K562 (cell line): Measurements from ENCODE around the gene PPM1M. TPM values are rescaled to one million over a fixed set of nuclear protein-coding genes. Genes with fewer than 3 reads are reported as not detected.

Experiments used
- ATAC-seq: fragments of 200-7000 bp; cut with Tn5 transposase; 3 replicates; pipeline ENCODE4 v1.9.1; 2020; ENCODE audit warnings: moderate library complexity
- BruUV-seq: library from RNA; stranded (reverse); fragments of 400-500 nt; replicated peaks from 2 replicates; lab custom pipeline; 2021; lab: Mats Ljungman, UMichigan
- CTCF ChIA-PET: fragments of 300-600 bp; formaldehyde crosslinking; extraction: SDS; loops from one replicate; lab custom pipeline; 2021; ENCODE audit warnings: low intra/inter-chr PET ratio; lab: Yijun Ruan, JAX
- POLR2A ChIA-PET: fragments of 300-600, 350-650 bp; sonication (Branson Sonifier 250); formaldehyde crosslinking; extraction: SDS; loops from one replicate; lab custom pipeline; 2021; ENCODE audit warnings: antibody characterized with exemption, inconsistent platforms; lab: Yijun Ruan, JAX
- DNase-seq, 4 experiments: peaks; one replicate each; pipeline versions ENCODE4 v3.0.0 to v3.0.0-alpha.2; 2011 to 2018; ENCODE audit warnings: low spot score in 3 of 4, mixed read lengths in 3 of 4; ENCODE audit errors: extremely low read depth in 1 of 4
- FAIRE-seq: peaks from 2 replicates; lab custom pipeline; 2011; peaks lifted over from hg19 to GRCh38; lab: Jason Lieb, UNC
- H2AFZ ChIP-seq: 2 replicates; pipeline ENCODE4 v1.6.0; 2011; ENCODE audit warnings: low read depth, low read length, control low read depth, inconsistent platforms
- H3K27ac ChIP-seq: fragments of 200-600 bp; 3 replicates; pipeline ENCODE4 v1.8.0; 2011; ENCODE audit warnings: low read depth, mild to moderate bottlenecking, control low read depth, inconsistent platforms, low read length, moderate library complexity, mixed read lengths; ENCODE audit errors: extremely low read depth
- H3K27me3 ChIP-seq, 2 experiments: fragments of 300-600 bp in 1 of 2; 2 replicates in 1 of 2; 3 replicates in 1 of 2; pipeline versions ENCODE4 v1.6.0 to v1.8.0; 2011; ENCODE audit warnings: inconsistent platforms in 2 of 2, low read length in 2 of 2, mild to moderate bottlenecking in 1 of 2, mixed read lengths in 1 of 2, moderate library complexity in 1 of 2; ENCODE audit not compliant: control insufficient read depth in 2 of 2, insufficient read depth in 2 of 2
- H3K36me3 ChIP-seq: fragments of 300-600 bp; 3 replicates; pipeline ENCODE4 v1.8.0; 2011; ENCODE audit warnings: mild to moderate bottlenecking, low read length, inconsistent platforms; ENCODE audit not compliant: control insufficient read depth, insufficient read depth
- H3K4me1 ChIP-seq, 2 experiments: fragments of 200-600 bp in 1 of 2; replicated peaks in 1 of 2; 2 replicates in 1 of 2; 3 replicates in 1 of 2; pipeline versions ENCODE4 v1.5.1 to v1.8.0; 2011; ENCODE audit warnings: inconsistent platforms in 2 of 2, low read length in 2 of 2, mild to moderate bottlenecking in 1 of 2, mixed read lengths in 1 of 2, moderate library complexity in 1 of 2; ENCODE audit not compliant: control insufficient read depth in 2 of 2, insufficient read depth in 2 of 2
- H3K4me2 ChIP-seq: 2 replicates; pipeline ENCODE4 v1.6.1; 2011; ENCODE audit warnings: low read length, control low read depth, inconsistent platforms, mixed read lengths; ENCODE audit not compliant: insufficient read depth
- H3K4me3 ChIP-seq: fragments of 200-600 bp; sonication (generic), shearing (Covaris generic); 2 replicates; pipeline ENCODE4 v1.5.1; 2016; ENCODE audit warnings: control low read depth, inconsistent platforms
- H3K79me2 ChIP-seq: fragments of 200-600 bp; 3 replicates; pipeline ENCODE4 v1.8.0; 2011; ENCODE audit warnings: low read length, inconsistent platforms; ENCODE audit not compliant: control insufficient read depth, insufficient read depth
- H3K9ac ChIP-seq, 2 experiments: 2 replicates each; pipeline versions ENCODE4 v1.6.0 to v1.6.1; 2011; ENCODE audit warnings: low read depth in 2 of 2, low read length in 2 of 2, control low read depth in 1 of 2, inconsistent platforms in 1 of 2, mild to moderate bottlenecking in 1 of 2, mixed read lengths in 1 of 2; ENCODE audit not compliant: insufficient read depth in 1 of 2
- H3K9me1 ChIP-seq: one replicate; pipeline ENCODE4 v1.6.0; 2011; ENCODE audit warnings: inconsistent platforms, mild to moderate bottlenecking, low read length, moderate library complexity; ENCODE audit not compliant: control insufficient read depth, insufficient read depth
- H3K9me3 ChIP-seq: replicated peaks from 2 replicates; pipeline ENCODE4 v1.5.1; 2011; ENCODE audit warnings: low read depth, low read length, inconsistent platforms; ENCODE audit not compliant: control insufficient read depth, insufficient read depth
- H4K20me1 ChIP-seq: replicated peaks from 2 replicates; pipeline ENCODE4 v1.6.1; 2011; ENCODE audit warnings: low read length, inconsistent platforms, mixed read lengths; ENCODE audit not compliant: control insufficient read depth, insufficient read depth
- CREM ChIP-seq: IDR thresholded peaks from 2 replicates; pipeline ENCODE4 v1.6.1; 2014; ENCODE audit warnings: antibody characterized with exemption, low read depth
- FUS ChIP-seq: fragments of 200-400 bp; formaldehyde crosslinking; optimal IDR thresholded peaks from 2 replicates; pipeline ENCODE3; 2017; ENCODE audit warnings: low read depth, low read length
- NR3C1 ChIP-seq: sonication (generic); formaldehyde crosslinking; IDR thresholded peaks from 2 replicates; pipeline ENCODE4 v1.8.1; 2022; ENCODE audit warnings: missing genetic modification reagents
- POLR2AphosphoS5 ChIP-seq: IDR thresholded peaks from 2 replicates; pipeline ENCODE4 v1.6.1; 2011; ENCODE audit warnings: mild to moderate bottlenecking, low read depth, low read length, moderate library complexity; ENCODE audit not compliant: control insufficient read depth, insufficient read depth
- SMC3 ChIP-seq: conservative IDR thresholded peaks from 2 replicates; pipeline ENCODE4 v1.6.1; 2011; ENCODE audit warnings: low read depth, low read length, improper control_type of control experiment; ENCODE audit not compliant: insufficient read depth
- WGBS: fragments of 100-300 bp; shearing (Covaris generic); methylation state at CpG from one replicate; pipeline ENCODE4 v1.1.6; 2016; ENCODE audit warnings: low coverage, mixed read lengths; ENCODE audit not compliant: insufficient coverage; ENCODE audit errors: missing lambda C conversion rate; 5-methylcytosine and 5-hydroxymethylcytosine counted together
- in situ Hi-C: fragments of 300-500 bp; cut with MboI; formaldehyde crosslinking; loops from 4 replicates; pipeline ENCODE4 v1.15.0; 2018; ENCODE audit warnings: inconsistent platforms, mixed read lengths
- intact Hi-C: fragments of 100-400 bp; cut with micrococcal nuclease; formaldehyde crosslinking; loops from 2 replicates; pipeline ENCODE4 v1.14.2; 2022
- polyA plus RNA-seq, 8 experiments: library from polyadenylated mRNA; depleted of rRNA in 4 of 8; stranded (reverse) in 5 of 8; unstranded in 3 of 8; fragments of >200 nt; fragmentation: Nextera tagmentation in 2 of 8; fragmentation: Illumina TruSeq in 1 of 8; extraction: Ambion mirVana in 2 of 8; extraction: Trizol in 1 of 8; gene quantifications; 2 replicates each; pipeline versions ENCODE4 v1.2.1 to v1.2.3, GENCODE V29; 2011 to 2014; ENCODE audit warnings: inconsistent platforms in 1 of 8, missing spikeins in 1 of 8
- total RNA-seq, 7 experiments: library from RNA; depleted of rRNA in 6 of 7; stranded (reverse); fragments of >200 nt in 6 of 7; fragmentation: Illumina TruSeq in 2 of 7; extraction: Trizol in 2 of 7; gene quantifications; 2 replicates each; pipeline versions ENCODE4 v1.2.1 to v1.2.3, GENCODE V29; 2011 to 2021; ENCODE audit warnings: low replicate concordance in 1 of 7
- TF ChIP-seq, protein P1 (sequence below): fragments of 250-450 bp; sonication (Bioruptor Pico); IDR thresholded peaks from 2 replicates; pipeline ENCODE4 v1.5.0; 2020; ENCODE audit warnings: mild to moderate bottlenecking
- TF ChIP-seq, protein P2 (sequence below): fragments of 450-650 bp; IDR thresholded peaks from 2 replicates; pipeline ENCODE4 v1.6.1; 2017; ENCODE audit warnings: mild to moderate bottlenecking, moderate library complexity

The PPM1M gene
- total and polyA plus RNA-seq, 9 of the 15 experiments (the other 6 are each of a cell fraction or from before 2014, with no cell fraction given) = 1.4 to 9.2 (median 4.4) TPM

DNA sequence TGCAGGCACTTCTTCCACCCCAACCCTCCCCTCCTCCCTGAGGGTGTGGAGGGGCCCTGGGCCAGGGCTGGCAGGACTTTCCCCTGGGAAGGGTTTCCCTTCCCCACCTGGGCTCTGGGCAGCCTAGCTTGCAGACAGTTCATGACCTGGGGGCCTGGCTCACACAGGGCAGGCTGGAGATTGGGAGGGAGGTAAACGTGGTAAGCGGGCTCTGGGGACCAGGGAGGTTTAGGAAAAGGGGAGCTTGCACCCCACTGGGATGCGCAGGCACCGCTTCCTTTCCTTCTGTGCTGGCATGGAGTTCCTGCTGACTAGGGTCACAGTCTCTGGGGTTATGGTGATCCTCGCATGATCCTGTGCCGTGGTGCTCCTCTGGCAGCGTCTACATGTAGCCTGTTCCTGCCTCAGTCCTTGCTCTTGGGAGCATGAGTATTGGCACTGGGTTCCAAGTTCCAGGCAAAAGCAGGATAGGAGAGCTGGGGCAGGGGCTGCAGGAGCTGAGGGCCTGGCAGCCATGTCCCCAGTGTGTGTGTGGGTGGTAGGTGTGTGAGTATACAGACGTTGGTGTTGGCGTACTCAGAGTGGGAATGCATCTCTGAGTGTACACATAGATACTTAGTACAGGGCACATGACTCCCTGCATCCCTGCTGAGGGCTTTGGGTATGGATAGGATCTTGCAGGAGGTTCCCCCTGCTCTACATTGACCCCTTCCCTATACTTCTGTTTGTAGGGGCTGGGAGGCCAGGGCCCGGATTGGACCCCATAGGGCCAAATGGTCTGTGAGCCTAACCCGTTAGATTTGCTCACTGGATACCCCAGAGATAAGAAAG is 49.0 kb downstream of the PPM1M start:
- Histone ChIP-seq H3K9ac (peak overlapping the region in 1 of 2 experiments; percentile 45; a peak in 2 of 4 replicates), H3K27ac (no peak overlapping the region), H3K4me3 (no peak overlapping the region), H2AFZ (no peak overlapping the region), H3K9me3 (no peaks in the 10 kb centered on the region), H3K79me2 (no peaks in the 10 kb centered on the region), H3K4me2 (no peak overlapping the region), H4K20me1 (no peaks in the 10 kb centered on the region), H3K9me1 (no peaks in the 10 kb centered on the region), H3K4me1 (peaks cover 20 to 49% of the 10 kb centered on the region in 2 experiments), H3K27me3 (no peaks in the 10 kb centered on the region), H3K36me3 (peaks cover 4% of the 10 kb centered on the region; the same call in 2 of the 3 replicates)
- no peak for TF ChIP-seq FUS
- intact Hi-C loops = loop anchor here (5.0 kb wide), 1 partner anchor 153 kb away; the partner anchor contains the start of gene SEMA3G
- in situ Hi-C loops = loop anchor here (5.0 to 10.0 kb wide), 3 partner anchors 48 to 150 kb away; partner anchors contain the start of gene SEMA3G
- 64% methylated on average over 9 of the region's 11 CpGs for WGBS
- BruUV-seq = no TSS peak
- no peak for DNase-seq
- FAIRE-seq = no peak
- CTCF ChIA-PET = interaction anchor here (0.9 kb wide), 1 partner anchor 45 kb away, joined by 3 read pairs; no protein-coding TSS in a partner anchor
- POLR2A ChIA-PET = interaction anchor here (0.7 to 1.2 kb wide), 2 partner anchors 16 to 357 kb away, joined by 3 to 5 read pairs; partner anchors contain the start of gene WDR82
- no peak for ATAC-seq

DNA sequence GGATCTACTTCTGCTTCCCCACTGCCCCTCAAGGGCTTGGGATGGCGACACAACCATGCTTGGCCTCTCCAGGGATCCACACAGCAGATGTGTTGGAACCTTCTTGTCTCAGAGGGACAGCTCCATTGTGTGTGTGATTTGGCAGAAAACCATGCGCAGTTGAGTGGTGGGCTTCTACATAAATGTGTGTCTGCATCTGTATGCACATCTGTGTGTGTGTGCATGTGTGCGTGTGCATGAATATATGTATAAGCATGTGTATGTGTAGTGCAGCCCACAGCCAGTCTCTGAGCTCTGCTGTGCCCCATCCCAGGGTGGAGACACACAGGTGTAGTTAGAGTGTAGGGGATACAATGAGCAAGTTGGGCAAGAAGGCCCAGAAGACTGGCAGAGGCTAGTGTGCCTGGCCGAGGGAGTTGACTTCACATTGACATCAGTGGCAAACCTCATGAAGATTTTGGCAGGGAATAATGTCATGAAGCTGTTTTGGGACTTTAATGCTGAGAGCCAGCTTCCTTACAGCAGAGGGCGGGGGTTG is 50.2 kb downstream of the PPM1M start:
- BruUV-seq = no TSS peak
- no peak for TF ChIP-seq NR3C1 (CRISPR knock-in tag)
- TF ChIP-seq, protein P1, sequence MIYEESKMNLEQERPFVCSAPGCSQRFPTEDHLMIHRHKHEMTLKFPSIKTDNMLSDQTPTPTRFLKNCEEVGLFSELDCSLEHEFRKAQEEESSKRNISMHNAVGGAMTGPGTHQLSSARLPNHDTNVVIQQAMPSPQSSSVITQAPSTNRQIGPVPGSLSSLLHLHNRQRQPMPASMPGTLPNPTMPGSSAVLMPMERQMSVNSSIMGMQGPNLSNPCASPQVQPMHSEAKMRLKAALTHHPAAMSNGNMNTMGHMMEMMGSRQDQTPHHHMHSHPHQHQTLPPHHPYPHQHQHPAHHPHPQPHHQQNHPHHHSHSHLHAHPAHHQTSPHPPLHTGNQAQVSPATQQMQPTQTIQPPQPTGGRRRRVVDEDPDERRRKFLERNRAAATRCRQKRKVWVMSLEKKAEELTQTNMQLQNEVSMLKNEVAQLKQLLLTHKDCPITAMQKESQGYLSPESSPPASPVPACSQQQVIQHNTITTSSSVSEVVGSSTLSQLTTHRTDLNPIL = no peak
- no peak for TF ChIP-seq CREM
- TF ChIP-seq POLR2AphosphoS5 = no peak
- no peak for TF ChIP-seq SMC3
- TF ChIP-seq, protein P2, sequence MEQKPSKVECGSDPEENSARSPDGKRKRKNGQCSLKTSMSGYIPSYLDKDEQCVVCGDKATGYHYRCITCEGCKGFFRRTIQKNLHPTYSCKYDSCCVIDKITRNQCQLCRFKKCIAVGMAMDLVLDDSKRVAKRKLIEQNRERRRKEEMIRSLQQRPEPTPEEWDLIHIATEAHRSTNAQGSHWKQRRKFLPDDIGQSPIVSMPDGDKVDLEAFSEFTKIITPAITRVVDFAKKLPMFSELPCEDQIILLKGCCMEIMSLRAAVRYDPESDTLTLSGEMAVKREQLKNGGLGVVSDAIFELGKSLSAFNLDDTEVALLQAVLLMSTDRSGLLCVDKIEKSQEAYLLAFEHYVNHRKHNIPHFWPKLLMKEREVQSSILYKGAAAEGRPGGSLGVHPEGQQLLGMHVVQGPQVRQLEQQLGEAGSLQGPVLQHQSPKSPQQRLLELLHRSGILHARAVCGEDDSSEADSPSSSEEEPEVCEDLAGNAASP = no peak
- TF ChIP-seq, all 486 proteins: peak for 0
- intact Hi-C loops = no loop called here
- Histone ChIP-seq H3K36me3 (peaks cover 4% of the 10 kb centered on the region; the same call in 2 of the 3 replicates), H3K4me2 (no peak overlapping the region), H3K27ac (no peak overlapping the region), H3K27me3 (no peaks in the 10 kb centered on the region), H3K9ac (no peak overlapping the region), H2AFZ (no peak overlapping the region), H3K4me1 (peaks cover 27 to 52% of the 10 kb centered on the region in 2 experiments), H3K9me1 (no peaks in the 10 kb centered on the region), H3K9me3 (no peaks in the 10 kb centered on the region), H3K79me2 (no peaks in the 10 kb centered on the region), H4K20me1 (no peaks in the 10 kb centered on the region), H3K4me3 (no peak overlapping the region)
- whole genome bisulfite sequencing = 63% methylated on average over 5 of the region's 5 CpGs
- in situ Hi-C loops = loop anchor here (10.0 kb wide), 2 partner anchors 89 to 149 kb away; partner anchors contain the start of gene SEMA3G
- ChIA-PET POLR2A (interaction anchor here (2.0 kb wide), 1 partner anchor 9 kb away, joined by 9 read pairs; the partner anchor contains the start of gene GLYCTK), CTCF (interaction anchor here (0.6 kb wide), 1 partner anchor 15 kb away, joined by 3 read pairs; no protein-coding TSS in a partner anchor)
- DNase-seq = no peak
- ATAC-seq = no peak
- FAIRE-seq = no peak
